SU-DHL-6 (cell line): ENCODE results near the gene FOLR3.

Experiments used
- H2AFZ ChIP-seq: fragments of 200-600 bp; sonication (generic); 2 replicates; pipeline ENCODE4 v1.6.1; 2014; ENCODE audit warnings: low read depth, mild to moderate bottlenecking, moderate library complexity, mixed read lengths, antibody characterized with exemption, low read length; ENCODE audit not compliant: severe bottlenecking
- H3F3A ChIP-seq: fragments of 200-600 bp; shearing (Covaris generic); 2 replicates; pipeline ENCODE4 v1.6.0; 2016; ENCODE audit warnings: antibody characterized with exemption, mild to moderate bottlenecking; ENCODE audit not compliant: insufficient read depth
- H3K27ac ChIP-seq: fragments of 200-600 bp; sonication (generic); 2 replicates; pipeline ENCODE4 v1.5.1; 2016; ENCODE audit warnings: low read depth, mild to moderate bottlenecking, low read length, moderate library complexity, mixed read lengths
- H3K27me3 ChIP-seq: fragments of 200-600 bp; sonication (generic), shearing (Covaris generic); 2 replicates; pipeline ENCODE4 v1.6.0; 2014; ENCODE audit warnings: mild to moderate bottlenecking, low read length
- H3K36me3 ChIP-seq: fragments of 200-600 bp; sonication (generic); 2 replicates; pipeline ENCODE4 v1.6.1; 2014; ENCODE audit warnings: mild to moderate bottlenecking, low read length, mixed read lengths
- H3K4me2 ChIP-seq: fragments of 300-600, 200-600 bp; shearing (Covaris generic), sonication (generic); 2 replicates; pipeline ENCODE4 v1.6.0; 2014; ENCODE audit warnings: low read length, low read depth, mild to moderate bottlenecking; ENCODE audit not compliant: poor library complexity, severe bottlenecking
- H3K4me3 ChIP-seq: fragments of 200-600 bp; sonication (generic); 2 replicates; pipeline ENCODE4 v1.5.1; 2014; ENCODE audit warnings: antibody characterized with exemption, low read length, mild to moderate bottlenecking, mixed read lengths; ENCODE audit not compliant: insufficient read depth, poor library complexity, severe bottlenecking
- H3K79me2 ChIP-seq: fragments of 200-600 bp; sonication (generic); 2 replicates; pipeline ENCODE4 v1.6.1; 2014; ENCODE audit warnings: mild to moderate bottlenecking, low read length, moderate library complexity; ENCODE audit not compliant: insufficient read depth
- H3K9ac ChIP-seq: fragments of 200-600 bp; sonication (generic); 2 replicates; pipeline ENCODE4 v1.7.0; 2014; ENCODE audit warnings: mild to moderate bottlenecking, low read length
- H3K9me2 ChIP-seq: fragments of 200-600 bp; sonication (generic); replicated peaks from 2 replicates; pipeline ENCODE4 v1.6.1; 2014; ENCODE audit warnings: low read length; ENCODE audit not compliant: insufficient read depth
- H3K9me3 ChIP-seq: fragments of 200-600 bp; sonication (generic); 2 replicates; pipeline ENCODE4 v1.6.1; 2014; ENCODE audit warnings: low read length, mixed read lengths; ENCODE audit not compliant: insufficient read depth
- H4K20me1 ChIP-seq: fragments of 200-600 bp; sonication (generic); 2 replicates; pipeline ENCODE4 v1.6.1; 2014; ENCODE audit warnings: low read depth, mild to moderate bottlenecking, antibody characterized with exemption, low read length, moderate library complexity, mixed read lengths
- EZH2phosphoT487 ChIP-seq: fragments of 200-600 bp; sonication (generic), shearing (Covaris generic); conservative IDR thresholded peaks from 2 replicates; pipeline ENCODE4 v1.6.1; 2018; ENCODE audit warnings: mild to moderate bottlenecking, antibody characterized with exemption, low read length, moderate library complexity, mixed read lengths
- TF ChIP-seq, protein P1 (sequence below): fragments of 200-600 bp; sonication (generic); IDR thresholded peaks from one replicate; pipeline ENCODE4 v1.5.1; 2017; ENCODE audit warnings: antibody characterized with exemption, mild to moderate bottlenecking, low read length, moderate library complexity; ENCODE audit not compliant: insufficient read depth, poor library complexity, severe bottlenecking

The FOLR3 gene

GRCh38 chr11:72188267-72188666 lies 52.7 kb downstream of the FOLR3 start:
- Histone ChIP-seq H3K9me3 (no peaks in the 10 kb centered on the region), H3K4me3 (no peak overlapping the region), H3K79me2 (no peaks in the 10 kb centered on the region), H3F3A (no peaks in the 10 kb centered on the region), H3K27me3 (no peaks in the 10 kb centered on the region), H3K9me2 (no peaks in the 10 kb centered on the region), H3K4me2 (no peak overlapping the region), H2AFZ (no peak overlapping the region), H3K9ac (no peak overlapping the region), H4K20me1 (no peaks in the 10 kb centered on the region), H3K36me3 (no peaks in the 10 kb centered on the region), H3K27ac (no peak overlapping the region)
- TF ChIP-seq EZH2phosphoT487, result no peak
- TF ChIP-seq, protein P1, sequence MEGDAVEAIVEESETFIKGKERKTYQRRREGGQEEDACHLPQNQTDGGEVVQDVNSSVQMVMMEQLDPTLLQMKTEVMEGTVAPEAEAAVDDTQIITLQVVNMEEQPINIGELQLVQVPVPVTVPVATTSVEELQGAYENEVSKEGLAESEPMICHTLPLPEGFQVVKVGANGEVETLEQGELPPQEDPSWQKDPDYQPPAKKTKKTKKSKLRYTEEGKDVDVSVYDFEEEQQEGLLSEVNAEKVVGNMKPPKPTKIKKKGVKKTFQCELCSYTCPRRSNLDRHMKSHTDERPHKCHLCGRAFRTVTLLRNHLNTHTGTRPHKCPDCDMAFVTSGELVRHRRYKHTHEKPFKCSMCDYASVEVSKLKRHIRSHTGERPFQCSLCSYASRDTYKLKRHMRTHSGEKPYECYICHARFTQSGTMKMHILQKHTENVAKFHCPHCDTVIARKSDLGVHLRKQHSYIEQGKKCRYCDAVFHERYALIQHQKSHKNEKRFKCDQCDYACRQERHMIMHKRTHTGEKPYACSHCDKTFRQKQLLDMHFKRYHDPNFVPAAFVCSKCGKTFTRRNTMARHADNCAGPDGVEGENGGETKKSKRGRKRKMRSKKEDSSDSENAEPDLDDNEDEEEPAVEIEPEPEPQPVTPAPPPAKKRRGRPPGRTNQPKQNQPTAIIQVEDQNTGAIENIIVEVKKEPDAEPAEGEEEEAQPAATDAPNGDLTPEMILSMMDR, result no peak
